NCI-H1048 (cell line): ENCODE data around the gene IKZF5.

Experiments used
- DNase-seq: peaks from one replicate; lab custom pipeline; 2025; lab: John Stamatoyannopoulos, UW

Gene IKZF5

GRCh38 chr10:123008355-123009104 is at the start of gene IKZF5, which contains the start of gene ACADSB:
TSS of gene IKZF5 (minus strand) at chr10:123008795. CDS start at chr10:122998625, 10,170 bp downstream.
TSS of gene ACADSB (plus strand) at chr10:123009006. CDS start at chr10:123009030, 24 bp downstream.
- peak; percentile 95 for DNase-seq

- no peak for DNase-seq
Observed at GRCh38 chr10:123057968-123058367, 49.4 kb upstream of the IKZF5 start.

DNA sequence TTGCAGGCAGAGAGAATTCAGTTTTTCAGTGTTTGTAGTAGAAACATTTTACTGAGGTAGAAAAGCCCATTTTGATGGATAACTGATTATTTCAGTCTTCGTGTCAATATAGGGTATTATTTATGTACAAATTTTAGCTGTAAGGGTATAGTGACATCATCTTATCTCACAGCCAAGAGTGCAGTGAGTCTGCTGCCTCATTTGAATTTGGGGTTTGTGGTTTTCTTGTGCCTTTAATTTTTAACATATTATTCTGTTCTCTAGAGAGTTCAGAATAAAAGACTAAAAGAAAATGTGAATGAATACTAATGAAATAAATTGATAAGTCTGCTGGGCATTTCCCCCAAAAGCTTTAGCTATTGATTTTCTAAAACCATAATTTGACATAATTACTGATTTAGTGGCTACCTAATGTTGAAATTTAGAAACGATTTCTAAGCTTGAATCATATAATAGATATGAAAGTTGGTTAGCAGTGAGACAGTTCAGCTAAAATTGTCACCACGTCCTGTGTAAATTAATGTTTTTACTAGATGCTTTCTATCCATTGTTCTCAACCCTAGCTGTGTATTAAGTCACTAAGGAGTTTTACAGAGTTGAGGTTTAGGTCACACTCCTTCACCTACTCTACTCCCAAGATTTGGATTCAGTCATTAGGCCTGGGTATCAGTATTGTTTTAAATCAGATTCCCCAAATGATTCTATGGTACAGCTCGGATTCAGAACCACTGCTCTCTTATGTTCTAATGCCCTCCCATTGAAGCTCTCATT is 37.6 kb upstream of the IKZF5 start:
- DNase-seq: no peak

DNA sequence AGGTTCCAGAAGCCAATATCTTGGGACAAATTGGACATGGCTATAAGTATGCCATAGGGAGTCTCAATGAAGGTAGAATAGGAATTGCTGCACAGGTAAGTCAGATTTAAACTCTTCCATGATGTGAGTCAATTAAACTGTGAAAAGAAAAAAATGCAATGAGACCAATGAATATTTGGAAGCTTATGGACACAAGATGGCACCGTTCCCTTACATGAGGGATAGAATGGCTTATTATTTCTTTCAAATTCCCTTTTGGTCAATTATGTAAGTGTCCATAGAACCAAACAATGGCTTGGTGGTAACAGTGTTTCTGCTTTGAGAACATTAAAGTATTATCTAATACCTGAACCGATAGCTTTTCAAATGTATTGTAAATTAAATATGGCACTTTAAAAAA is 35.8 kb upstream of the IKZF5 start:
- no peak for DNase-seq

DNA sequence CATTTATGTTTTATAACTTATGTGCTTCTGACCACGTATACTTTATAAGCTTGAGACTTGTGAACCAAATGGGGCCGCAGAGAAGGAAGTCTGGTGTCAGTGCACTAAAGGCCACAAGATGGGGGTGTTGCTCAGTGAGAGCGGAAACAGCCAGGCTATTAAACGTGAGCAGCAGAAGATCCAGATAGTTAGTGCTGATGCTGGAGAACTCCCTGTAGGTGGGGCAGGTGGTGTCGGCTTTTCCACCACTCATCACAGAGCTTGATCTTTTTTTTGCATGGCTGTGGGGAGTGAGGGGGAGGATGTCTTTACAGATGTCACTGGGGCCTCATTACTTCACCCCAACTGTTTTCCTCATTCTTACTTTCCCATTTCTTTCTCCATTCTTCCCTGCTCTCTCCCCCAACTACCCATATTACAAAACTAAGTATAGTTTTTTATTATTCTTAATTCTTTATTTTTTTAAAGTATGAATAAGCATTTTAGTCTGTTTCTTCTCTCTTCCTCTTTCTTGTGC is 34.9 kb upstream of the IKZF5 start:
- DNase-seq: peak; percentile 21

DNA sequence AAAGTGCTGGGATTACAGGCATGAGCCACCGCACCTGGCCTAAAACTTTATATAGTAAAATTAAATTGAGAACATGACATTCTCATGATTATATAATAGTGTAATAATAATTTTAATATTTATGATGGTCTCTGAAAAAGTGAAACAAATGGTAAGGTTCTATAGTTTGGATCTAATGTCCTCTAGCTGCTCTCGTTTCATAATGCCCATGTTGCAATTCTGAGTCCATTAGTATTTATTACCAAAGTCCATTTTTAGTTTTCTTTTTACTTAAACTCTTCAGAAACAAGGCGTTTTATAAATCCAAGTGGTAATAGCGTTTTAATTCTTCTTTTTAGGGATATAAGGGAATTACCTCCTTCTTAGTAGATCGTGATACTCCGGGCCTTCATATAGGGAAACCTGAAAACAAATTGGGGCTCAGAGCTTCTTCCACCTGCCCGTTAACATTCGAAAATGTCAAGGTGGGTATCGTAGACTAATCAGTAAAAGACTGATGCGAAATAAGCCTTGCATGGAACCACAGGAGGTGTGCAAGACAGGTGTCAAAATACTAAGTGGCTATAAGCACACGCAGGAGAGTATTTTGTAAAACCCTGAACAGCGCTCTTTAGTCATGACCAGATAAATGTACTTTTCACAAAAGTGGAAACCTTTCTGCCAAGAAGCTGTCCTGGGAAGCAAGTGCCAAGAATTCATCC is 34.3 kb upstream of the IKZF5 start:
- no peak for DNase-seq

- DNase-seq: no peak
Observed at GRCh38 chr10:123039632-123039930, 31.0 kb upstream of the IKZF5 start.

GRCh38 chr10:123038782-123039631 is 30.4 kb upstream of the IKZF5 start:
- DNase-seq: no peak

DNA sequence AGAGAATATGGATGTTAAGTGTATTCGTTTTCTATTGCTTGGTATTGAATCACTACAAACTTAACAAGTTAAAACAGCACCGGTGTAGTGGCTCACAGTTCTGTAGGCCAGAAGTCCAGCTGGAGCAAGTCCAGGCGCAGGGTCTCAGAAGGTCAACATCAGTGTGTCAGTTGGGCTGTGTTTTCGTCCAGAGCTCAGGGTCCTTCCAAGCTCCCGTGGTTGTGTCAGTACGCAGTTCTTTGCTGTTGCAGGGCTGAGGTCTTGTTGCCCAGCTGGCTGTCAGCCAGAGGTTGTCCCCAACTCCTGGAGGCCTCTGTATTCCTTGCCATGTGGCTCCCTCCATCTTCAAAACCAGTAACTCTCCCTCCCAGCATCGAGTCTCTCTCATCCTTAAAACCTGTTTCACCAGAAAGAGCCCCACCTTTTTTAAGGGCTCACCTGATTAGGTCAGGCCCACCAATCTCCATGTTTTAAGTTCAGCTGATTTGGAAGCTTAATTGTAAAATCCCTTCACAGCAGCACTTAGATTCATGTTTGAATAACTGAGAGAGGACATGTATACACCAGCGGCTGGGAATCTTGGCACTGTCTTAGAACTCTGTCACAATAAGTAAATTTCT is 27.0 kb upstream of the IKZF5 start:
- DNase-seq: no peak

DNA sequence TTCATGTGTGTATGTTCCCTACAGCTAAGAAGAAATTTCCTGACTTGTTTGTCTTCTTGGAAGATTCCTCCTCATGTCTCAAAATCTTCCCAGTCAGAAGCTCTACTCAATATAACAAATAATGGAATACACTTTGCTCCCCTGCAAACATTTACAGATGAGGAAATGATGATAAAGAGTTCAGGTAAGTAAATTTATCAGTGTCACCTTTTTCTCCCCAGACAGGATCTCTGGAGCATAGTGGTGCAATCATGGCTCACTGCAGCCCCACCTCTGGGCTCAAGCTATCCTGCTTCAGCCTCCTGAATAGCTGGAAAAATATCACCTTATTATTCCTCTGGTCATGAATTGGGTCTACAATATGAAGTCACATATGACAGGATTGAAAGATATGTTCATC is 25.7 kb upstream of the IKZF5 start:
- no peak for DNase-seq

GRCh38 chr10:123031124-123031523 is 22.5 kb upstream of the IKZF5 start:
- no peak for DNase-seq

GRCh38 chr10:123027861-123028260 is 19.3 kb upstream of the IKZF5 start:
- no peak for DNase-seq

GRCh38 chr10:123026302-123026701 is 17.7 kb upstream of the IKZF5 start:
- peak; percentile 97 for DNase-seq

GRCh38 chr10:123024540-123024939 is 15.9 kb upstream of the IKZF5 start:
- no peak for DNase-seq

DNA sequence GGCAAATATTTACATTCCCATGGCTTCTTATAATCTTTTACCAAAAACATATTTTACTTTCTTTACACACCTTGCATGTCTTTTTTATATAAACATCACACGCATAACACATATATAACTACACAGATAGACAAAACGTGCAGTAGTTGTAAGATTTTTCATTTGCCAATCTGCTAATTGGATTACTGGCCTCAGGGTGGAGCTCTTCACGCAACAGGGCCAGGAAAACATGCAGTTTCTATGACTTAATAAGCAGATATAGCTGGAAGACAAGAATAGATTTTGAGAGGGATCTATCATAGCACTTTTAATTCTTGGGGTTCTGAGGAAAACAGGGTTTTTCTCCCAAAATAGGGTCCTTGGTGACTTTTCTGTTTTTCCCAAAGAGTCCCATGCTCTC is 12.9 kb upstream of the IKZF5 start:
- no peak for DNase-seq

DNA sequence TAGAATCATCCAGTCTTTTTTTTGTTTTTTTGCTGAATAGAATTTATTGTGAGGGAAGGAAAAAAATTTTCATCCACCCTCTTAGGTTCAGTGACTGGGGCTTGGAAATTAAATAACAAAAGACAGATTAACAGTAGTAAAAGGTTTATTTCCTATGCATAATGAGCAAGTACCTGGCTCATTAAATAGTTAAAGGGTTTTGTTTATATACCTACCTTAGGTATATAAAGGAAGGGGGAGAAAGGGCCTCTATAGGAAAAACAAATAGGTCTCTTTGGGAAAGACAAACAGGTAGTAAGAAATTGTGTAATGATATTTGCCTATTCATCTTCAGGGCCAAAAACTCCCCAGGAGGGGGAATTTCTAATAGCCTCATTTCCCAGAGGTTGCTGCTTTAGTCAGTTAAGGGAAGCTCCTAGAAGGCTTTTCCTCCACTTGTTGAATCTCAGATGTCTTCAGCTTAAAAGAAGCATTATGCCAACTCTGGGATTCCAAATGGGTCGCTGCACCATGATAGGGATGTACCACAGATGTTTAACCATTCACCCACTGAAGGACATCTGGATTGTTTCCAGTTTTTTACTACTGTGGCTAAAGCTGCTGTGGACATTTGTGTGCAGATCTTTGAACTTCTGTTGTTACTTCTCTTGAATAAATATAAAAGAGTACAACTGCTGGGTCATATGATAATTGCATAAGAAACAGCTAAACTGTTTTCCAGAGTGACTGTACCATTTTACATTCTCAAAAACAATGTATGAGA is 11.5 kb upstream of the IKZF5 start:
- peak; percentile 35 for DNase-seq

DNA sequence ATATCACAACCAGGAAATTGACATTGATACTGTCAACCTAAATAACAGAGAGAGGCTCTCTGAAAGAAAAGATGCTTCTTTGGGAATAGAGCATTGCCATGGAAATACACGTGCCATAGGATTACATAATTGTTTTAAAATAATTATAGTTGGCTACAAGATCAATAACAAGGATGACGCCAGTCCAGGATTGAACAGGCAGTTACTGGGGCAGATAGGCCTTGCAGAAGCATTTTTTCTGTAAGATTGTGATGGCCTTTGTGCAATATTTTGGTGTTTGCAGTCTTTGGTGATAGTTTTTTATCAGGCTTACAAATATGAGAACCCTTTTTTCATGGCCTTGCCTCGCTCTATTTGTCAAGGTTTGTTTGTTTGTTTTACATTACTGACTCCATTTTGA is 10.7 kb upstream of the IKZF5 start:
- DNase-seq: no peak

GRCh38 chr10:123018531-123018930 is 9.9 kb upstream of the IKZF5 start:
- DNase-seq: no peak

- no peak for DNase-seq
Observed at GRCh38 chr10:123017421-123018165, 9.0 kb upstream of the IKZF5 start.

GRCh38 chr10:123016228-123016627 is 7.6 kb upstream of the IKZF5 start:
- DNase-seq: no peak
